Ishikawa (cell line): ENCODE results near the gene TIAM2.

ENCODE experiments used
- CEBPB ChIP-seq: IDR thresholded peaks from 2 replicates; pipeline ENCODE4 v1.6.1; 2012
- CREB1 ChIP-seq: IDR thresholded peaks from 2 replicates; pipeline ENCODE4 v1.6.1; 2012; ENCODE audit warnings: low read depth
- EGR1 ChIP-seq: IDR thresholded peaks from 2 replicates; pipeline ENCODE4 v1.6.1; 2012
- EP300 ChIP-seq: IDR thresholded peaks from 2 replicates; pipeline ENCODE4 v1.6.1; 2012; ENCODE audit warnings: borderline replicate concordance
- FOXM1 ChIP-seq: IDR thresholded peaks from 2 replicates; pipeline ENCODE4 v1.6.1; 2012; ENCODE audit warnings: low read depth, borderline replicate concordance
- NFIC ChIP-seq: IDR thresholded peaks from 2 replicates; pipeline ENCODE4 v1.6.1; 2012
- RAD21 ChIP-seq: IDR thresholded peaks from 2 replicates; pipeline ENCODE4 v1.6.1; 2012; ENCODE audit warnings: low read depth
- REST ChIP-seq: IDR thresholded peaks from 2 replicates; pipeline ENCODE4 v1.6.1; 2012; ENCODE audit warnings: low read depth, mild to moderate bottlenecking
- TAF1 ChIP-seq: IDR thresholded peaks from 2 replicates; pipeline ENCODE4 v1.6.1; 2012; ENCODE audit warnings: low read depth, mild to moderate bottlenecking
- TCF12 ChIP-seq: IDR thresholded peaks from 2 replicates; pipeline ENCODE4 v1.6.1; 2012; ENCODE audit warnings: low read depth
- TEAD4 ChIP-seq: IDR thresholded peaks from 2 replicates; pipeline ENCODE4 v1.6.1; 2012
- USF1 ChIP-seq: IDR thresholded peaks from 2 replicates; pipeline ENCODE4 v1.6.1; 2012
- YY1 ChIP-seq: IDR thresholded peaks from 2 replicates; pipeline ENCODE4 v1.6.1; 2012; ENCODE audit warnings: low read depth
- ZBTB7A ChIP-seq: IDR thresholded peaks from 2 replicates; pipeline ENCODE4 v1.6.1; 2012; ENCODE audit warnings: low read depth
- TF ChIP-seq, protein P1 (sequence below): IDR thresholded peaks from 2 replicates; pipeline ENCODE4 v1.6.1; 2012

Gene TIAM2

GRCh38 chr6:155014137-155014536 is 19.0 kb downstream of the TIAM2 start:
- TF ChIP-seq RAD21 = no peak
- no peak for TF ChIP-seq TAF1
- TF ChIP-seq FOXM1 = no peak
- TF ChIP-seq REST = no peak
- TF ChIP-seq TEAD4 = no peak
- no peak for TF ChIP-seq NFIC
- no peak for TF ChIP-seq EGR1
- TF ChIP-seq YY1 = no peak
- TF ChIP-seq, protein P1, sequence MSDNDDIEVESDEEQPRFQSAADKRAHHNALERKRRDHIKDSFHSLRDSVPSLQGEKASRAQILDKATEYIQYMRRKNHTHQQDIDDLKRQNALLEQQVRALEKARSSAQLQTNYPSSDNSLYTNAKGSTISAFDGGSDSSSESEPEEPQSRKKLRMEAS = no peak
- no peak for TF ChIP-seq TCF12
- no peak for TF ChIP-seq USF1
- TF ChIP-seq EP300 = no peak
- TF ChIP-seq CEBPB = no peak
- TF ChIP-seq CREB1 = no peak
- no peak for TF ChIP-seq ZBTB7A

- TF ChIP-seq NFIC (no peak), REST (no peak), CREB1 (no peak), TCF12 (no peak), TEAD4 (no peak), RAD21 (no peak), ZBTB7A (no peak), YY1 (no peak)
- TF ChIP-seq, protein P1 = no peak
Observed at GRCh38 chr6:155014670-155015300, 19.7 kb downstream of the TIAM2 start.

DNA sequence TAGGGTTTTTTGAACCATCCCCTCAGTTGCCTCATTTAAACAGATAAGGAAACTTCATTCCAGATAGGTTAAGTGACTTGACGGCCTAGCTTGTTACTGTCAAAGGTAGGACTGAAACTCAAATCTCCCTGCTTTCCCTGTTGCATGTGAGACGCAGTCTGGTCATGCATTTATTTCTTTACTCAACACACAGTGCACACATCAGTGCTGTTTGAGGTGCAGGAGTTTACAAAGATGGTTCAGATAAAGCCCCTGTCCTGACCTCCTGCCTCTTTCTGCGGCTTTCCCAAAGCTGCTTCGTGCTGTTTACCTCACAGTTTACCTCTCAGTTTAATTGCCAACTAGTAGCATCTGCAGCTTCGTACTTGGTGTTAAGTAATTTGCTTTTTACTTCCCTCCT is 26.6 kb downstream of the TIAM2 start:
- TF ChIP-seq USF1 (no peak), ZBTB7A (no peak), CEBPB (no peak), CREB1 (no peak), EP300 (no peak), REST (no peak), RAD21 (no peak)

- TF ChIP-seq NFIC = no peak
- TF ChIP-seq USF1 = no peak
- no peak for TF ChIP-seq RAD21
- no peak for TF ChIP-seq YY1
- no peak for TF ChIP-seq CEBPB
- no peak for TF ChIP-seq TCF12
- TF ChIP-seq, protein P1 = no peak
- no peak for TF ChIP-seq EP300
- no peak for TF ChIP-seq CREB1
- TF ChIP-seq TEAD4 = no peak
- no peak for TF ChIP-seq TAF1
- no peak for TF ChIP-seq FOXM1
- no peak for TF ChIP-seq ZBTB7A
- no peak for TF ChIP-seq EGR1
- TF ChIP-seq REST = no peak
Observed at GRCh38 chr6:155022721-155023120, 27.6 kb downstream of the TIAM2 start.
